ENCODE data around the gene CCDC182.

CCDC182 gene

GRCh38 chr17:57707892-57708291 is 37.2 kb downstream of the CCDC182 start:
- H3K4me3 ChIP-seq (ENCODE audit: low read depth in 1 of 2, low read length in 2 of 2) = no peak overlapping the region
- H3K27ac ChIP-seq (ENCODE audit: low read depth, low read length) = no peak overlapping the region
- no peaks in the 10 kb centered on the region for H3K4me1 ChIP-seq (ENCODE audit: insufficient read depth, low read length)
- H3K9ac ChIP-seq (ENCODE audit: low read length) = no peak overlapping the region
- H3K9me3 ChIP-seq (ENCODE audit: low read length) = no peaks in the 10 kb centered on the region
- no peaks in the 10 kb centered on the region for H3K36me3 ChIP-seq (ENCODE audit: insufficient read depth, low read length)
- no peaks in the 10 kb centered on the region for H3K27me3 ChIP-seq (ENCODE audit: control insufficient read depth in 1 of 2, insufficient read depth in 2 of 2, low read length in 2 of 2)

- no peak overlapping the region for H3K9ac ChIP-seq (ENCODE audit: low read length)
- H3K27ac ChIP-seq (ENCODE audit: low read depth, low read length) = no peak overlapping the region
- H3K27me3 ChIP-seq (ENCODE audit: control insufficient read depth in 1 of 2, insufficient read depth in 2 of 2, low read length in 2 of 2) = no peaks in the 10 kb centered on the region
- no peaks in the 10 kb centered on the region for H3K4me1 ChIP-seq (ENCODE audit: insufficient read depth, low read length)
- H3K9me3 ChIP-seq (ENCODE audit: low read length) = no peaks in the 10 kb centered on the region
- H3K36me3 ChIP-seq (ENCODE audit: insufficient read depth, low read length) = no peaks in the 10 kb centered on the region
- H3K4me3 ChIP-seq (ENCODE audit: low read depth in 1 of 2, low read length in 2 of 2) = no peak overlapping the region
Observed at GRCh38 chr17:57706761-57707160, 38.3 kb downstream of the CCDC182 start.

- no peaks in the 10 kb centered on the region for H3K9me3 ChIP-seq (ENCODE audit: low read length)
- no peaks in the 10 kb centered on the region for H3K36me3 ChIP-seq (ENCODE audit: insufficient read depth, low read length)
Observed at GRCh38 chr17:57705921-57706695, 39.0 kb downstream of the CCDC182 start.

GRCh38 chr17:57704448-57704847 is 40.7 kb downstream of the CCDC182 start:
- Histone ChIP-seq H3K27me3 (ENCODE audit: control insufficient read depth in 1 of 2, insufficient read depth in 2 of 2, low read length in 2 of 2) (no peaks in the 10 kb centered on the region), H3K9me3 (ENCODE audit: low read length) (no peaks in the 10 kb centered on the region), H3K4me1 (ENCODE audit: insufficient read depth, low read length) (no peaks in the 10 kb centered on the region), H3K36me3 (ENCODE audit: insufficient read depth, low read length) (no peaks in the 10 kb centered on the region), H3K9ac (ENCODE audit: low read length) (no peak overlapping the region), H3K27ac (ENCODE audit: low read depth, low read length) (no peak overlapping the region), H3K4me3 (ENCODE audit: low read depth in 1 of 2, low read length in 2 of 2) (no peak overlapping the region)

More at GRCh38 chr17:57705921-57706695, 39.0 kb downstream of the CCDC182 start:
- no peaks in the 10 kb centered on the region for H3K4me1 ChIP-seq (ENCODE audit: insufficient read depth, low read length)
- no peaks in the 10 kb centered on the region for H3K27me3 ChIP-seq (ENCODE audit: control insufficient read depth in 1 of 2, insufficient read depth in 2 of 2, low read length in 2 of 2)
- H3K27ac ChIP-seq (ENCODE audit: low read depth, low read length) = no peak overlapping the region
- no peak overlapping the region for H3K4me3 ChIP-seq (ENCODE audit: low read depth in 1 of 2, low read length in 2 of 2)
- no peak overlapping the region for H3K9ac ChIP-seq (ENCODE audit: low read length)

GRCh38 chr17:57703273-57703672 is 41.8 kb downstream of the CCDC182 start:
- Histone ChIP-seq H3K4me1 (ENCODE audit: insufficient read depth, low read length) (no peaks in the 10 kb centered on the region), H3K27ac (ENCODE audit: low read depth, low read length) (no peak overlapping the region), H3K4me3 (ENCODE audit: low read depth in 1 of 2, low read length in 2 of 2) (no peak overlapping the region), H3K9ac (ENCODE audit: low read length) (no peak overlapping the region), H3K36me3 (ENCODE audit: insufficient read depth, low read length) (no peaks in the 10 kb centered on the region), H3K9me3 (ENCODE audit: low read length) (no peaks in the 10 kb centered on the region), H3K27me3 (ENCODE audit: control insufficient read depth in 1 of 2, insufficient read depth in 2 of 2, low read length in 2 of 2) (no peaks in the 10 kb centered on the region)

GRCh38 chr17:57701124-57701523 is 44.0 kb downstream of the CCDC182 start:
- no peak overlapping the region for H3K4me3 ChIP-seq (ENCODE audit: low read depth in 1 of 2, low read length in 2 of 2)
- no peak overlapping the region for H3K9ac ChIP-seq (ENCODE audit: low read length)
- no peaks in the 10 kb centered on the region for H3K9me3 ChIP-seq (ENCODE audit: low read length)
- no peaks in the 10 kb centered on the region for H3K4me1 ChIP-seq (ENCODE audit: insufficient read depth, low read length)
- no peaks in the 10 kb centered on the region for H3K27me3 ChIP-seq (ENCODE audit: control insufficient read depth in 1 of 2, insufficient read depth in 2 of 2, low read length in 2 of 2)
- no peaks in the 10 kb centered on the region for H3K36me3 ChIP-seq (ENCODE audit: insufficient read depth, low read length)
- H3K27ac ChIP-seq (ENCODE audit: low read depth, low read length) = no peak overlapping the region

GRCh38 chr17:57699751-57700219 is 45.3 kb downstream of the CCDC182 start:
- Histone ChIP-seq H3K4me1 (ENCODE audit: insufficient read depth, low read length) (no peaks in the 10 kb centered on the region), H3K4me3 (ENCODE audit: low read depth in 1 of 2, low read length in 2 of 2) (no peak overlapping the region), H3K27ac (ENCODE audit: low read depth, low read length) (no peak overlapping the region), H3K36me3 (ENCODE audit: insufficient read depth, low read length) (no peaks in the 10 kb centered on the region), H3K9me3 (ENCODE audit: low read length) (no peaks in the 10 kb centered on the region), H3K9ac (ENCODE audit: low read length) (no peak overlapping the region), H3K27me3 (ENCODE audit: control insufficient read depth in 1 of 2, insufficient read depth in 2 of 2, low read length in 2 of 2) (no peaks in the 10 kb centered on the region)

GRCh38 chr17:57697891-57698711 is 47.0 kb downstream of the CCDC182 start:
- no peak overlapping the region for H3K9ac ChIP-seq (ENCODE audit: low read length)
- no peak overlapping the region for H3K27ac ChIP-seq (ENCODE audit: low read depth, low read length)

GRCh38 chr17:57697197-57697596 is 47.9 kb downstream of the CCDC182 start:
- Histone ChIP-seq H3K27ac (ENCODE audit: low read depth, low read length) (no peak overlapping the region), H3K4me3 (ENCODE audit: low read depth in 1 of 2, low read length in 2 of 2) (no peak overlapping the region), H3K27me3 (ENCODE audit: control insufficient read depth in 1 of 2, insufficient read depth in 2 of 2, low read length in 2 of 2) (no peaks in the 10 kb centered on the region), H3K9ac (ENCODE audit: low read length) (no peak overlapping the region), H3K9me3 (ENCODE audit: low read length) (no peaks in the 10 kb centered on the region), H3K4me1 (ENCODE audit: insufficient read depth, low read length) (no peaks in the 10 kb centered on the region), H3K36me3 (ENCODE audit: insufficient read depth, low read length) (no peaks in the 10 kb centered on the region)

More at GRCh38 chr17:57697891-57698711, 47.0 kb downstream of the CCDC182 start:
- Histone ChIP-seq H3K9me3 (ENCODE audit: low read length) (no peaks in the 10 kb centered on the region), H3K36me3 (ENCODE audit: insufficient read depth, low read length) (no peaks in the 10 kb centered on the region), H3K4me1 (ENCODE audit: insufficient read depth, low read length) (no peaks in the 10 kb centered on the region), H3K4me3 (ENCODE audit: low read depth in 1 of 2, low read length in 2 of 2) (no peak overlapping the region), H3K27me3 (ENCODE audit: control insufficient read depth in 1 of 2, insufficient read depth in 2 of 2, low read length in 2 of 2) (no peaks in the 10 kb centered on the region)

- H3K36me3 ChIP-seq (ENCODE audit: insufficient read depth, low read length) = no peaks in the 10 kb centered on the region
- no peak overlapping the region for H3K9ac ChIP-seq (ENCODE audit: low read length)
- H3K27ac ChIP-seq (ENCODE audit: low read depth, low read length) = no peak overlapping the region
- H3K9me3 ChIP-seq (ENCODE audit: low read length) = no peaks in the 10 kb centered on the region
- no peak overlapping the region for H3K4me3 ChIP-seq (ENCODE audit: low read depth in 1 of 2, low read length in 2 of 2)
- no peaks in the 10 kb centered on the region for H3K4me1 ChIP-seq (ENCODE audit: insufficient read depth, low read length)
- no peaks in the 10 kb centered on the region for H3K27me3 ChIP-seq (ENCODE audit: control insufficient read depth in 1 of 2, insufficient read depth in 2 of 2, low read length in 2 of 2)
Observed at GRCh38 chr17:57696050-57696449, 49.0 kb downstream of the CCDC182 start.
